Hair follicular keratinocyte (primary cell): ENCODE results near the gene GPR153. TPM values are rescaled to one million over a fixed set of nuclear protein-coding genes. Genes with fewer than 3 reads are reported as not detected.

Experiments used
- total RNA-seq: library from RNA; depleted of rRNA; stranded (reverse); fragments of >200 nt; gene quantifications from 2 replicates; pipeline ENCODE4 v1.2.3, GENCODE V29; 2015

GPR153 gene
- total RNA-seq = 21.8 and 29.6 TPM in 2 replicates

DNA sequence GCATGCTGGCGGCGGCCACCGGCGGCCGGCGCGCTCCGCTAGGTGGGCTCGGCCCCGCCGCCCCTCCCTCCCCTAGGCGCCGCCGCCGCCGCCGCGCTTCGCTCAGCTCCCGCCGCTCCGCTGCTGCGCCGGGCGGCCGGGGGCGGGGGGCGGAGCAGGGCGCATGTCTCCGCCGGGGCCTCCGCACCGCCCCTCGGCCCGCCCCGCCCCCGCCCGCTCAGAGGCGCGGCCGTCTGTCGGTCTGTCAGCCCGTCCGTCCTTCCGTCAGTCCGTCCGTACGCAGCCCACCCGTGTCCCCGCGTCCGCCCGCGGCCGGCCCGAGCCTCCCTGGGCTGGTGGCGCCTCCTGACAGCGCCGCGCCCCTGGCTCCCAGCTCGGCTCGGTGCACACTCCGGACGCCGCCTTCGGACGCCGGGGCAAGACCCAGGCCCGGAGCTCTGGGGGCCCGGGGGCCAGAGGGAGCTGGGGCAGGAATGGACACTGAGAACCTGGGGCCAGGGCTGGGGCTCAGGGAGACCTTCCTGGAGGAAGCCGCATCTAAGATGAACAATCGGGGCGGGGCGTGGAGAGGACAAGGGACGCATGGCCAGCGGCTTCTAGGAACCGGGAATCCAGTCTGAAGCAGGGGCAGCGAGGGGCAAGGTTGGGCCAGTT, at the start of gene GPR153:
TSS of gene GPR153 (minus strand) at position 138 of the 654 bp plus-strand sequence. CDS start 6,193 bp downstream, outside the sequence.

DNA sequence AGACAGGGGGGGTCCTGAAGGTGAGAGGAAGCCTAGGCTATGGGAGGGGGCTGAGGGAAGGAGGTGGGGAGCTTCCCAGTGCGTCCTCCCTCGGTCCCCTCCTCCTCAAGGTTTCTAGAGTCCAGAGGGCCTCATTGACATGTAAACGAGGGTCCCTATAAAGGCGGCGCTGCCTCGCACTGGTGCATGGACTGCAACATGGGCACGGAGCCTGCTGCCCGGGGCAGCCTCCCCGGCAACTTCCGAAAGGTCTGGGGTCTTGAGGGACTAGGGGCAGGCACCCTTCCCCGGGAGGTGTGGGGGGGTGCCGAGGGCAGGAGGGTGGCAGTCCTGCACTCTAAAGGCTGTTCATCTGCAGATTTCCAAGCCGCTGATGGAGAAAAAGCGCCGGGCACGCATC, 16.9 kb downstream of the GPR153 start, which contains the start of gene HES3:
TSS of gene HES3 (plus strand) at position 187 of the 400 bp plus-strand sequence. CDS start at position 374, 187 bp downstream.

DNA sequence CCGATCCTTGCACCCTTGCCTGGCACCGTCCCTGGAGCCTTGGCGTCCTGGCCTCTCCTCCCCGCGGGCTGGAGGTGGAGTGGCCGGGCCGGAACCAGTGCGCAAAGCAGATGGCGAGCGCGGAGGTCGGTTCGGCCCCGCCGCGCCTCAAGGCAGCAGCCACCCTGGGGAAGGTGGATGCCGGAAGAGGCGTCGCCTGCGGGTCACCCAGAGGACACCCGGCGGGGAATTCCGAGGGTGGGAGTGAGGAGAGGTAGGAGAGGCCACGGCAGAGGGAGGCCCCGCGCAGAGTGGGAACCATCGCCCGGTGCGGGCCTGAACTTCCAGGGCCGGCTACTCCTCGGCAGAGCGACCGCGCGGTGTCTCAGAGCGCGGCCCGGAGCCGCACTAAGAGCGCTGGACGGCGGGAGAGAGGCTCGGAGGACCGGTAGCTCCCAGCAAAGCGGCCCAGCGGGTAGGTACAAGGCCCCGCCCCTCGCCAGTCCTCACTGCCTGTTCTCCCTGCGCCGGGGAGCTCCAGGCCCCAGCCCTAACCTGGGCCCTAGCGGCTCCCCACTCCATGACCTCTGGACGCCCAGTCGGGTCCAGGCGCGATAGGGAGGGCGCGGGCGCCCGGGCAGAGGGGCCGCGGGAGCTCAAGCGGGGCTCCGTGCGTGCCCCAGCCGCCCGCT, 54.9 kb downstream of the GPR153 start, which contains the start of gene RNF207:
TSS of gene RNF207 (plus strand) at position 271 of the 671 bp plus-strand sequence. CDS start 417 bp downstream, outside the sequence.

DNA sequence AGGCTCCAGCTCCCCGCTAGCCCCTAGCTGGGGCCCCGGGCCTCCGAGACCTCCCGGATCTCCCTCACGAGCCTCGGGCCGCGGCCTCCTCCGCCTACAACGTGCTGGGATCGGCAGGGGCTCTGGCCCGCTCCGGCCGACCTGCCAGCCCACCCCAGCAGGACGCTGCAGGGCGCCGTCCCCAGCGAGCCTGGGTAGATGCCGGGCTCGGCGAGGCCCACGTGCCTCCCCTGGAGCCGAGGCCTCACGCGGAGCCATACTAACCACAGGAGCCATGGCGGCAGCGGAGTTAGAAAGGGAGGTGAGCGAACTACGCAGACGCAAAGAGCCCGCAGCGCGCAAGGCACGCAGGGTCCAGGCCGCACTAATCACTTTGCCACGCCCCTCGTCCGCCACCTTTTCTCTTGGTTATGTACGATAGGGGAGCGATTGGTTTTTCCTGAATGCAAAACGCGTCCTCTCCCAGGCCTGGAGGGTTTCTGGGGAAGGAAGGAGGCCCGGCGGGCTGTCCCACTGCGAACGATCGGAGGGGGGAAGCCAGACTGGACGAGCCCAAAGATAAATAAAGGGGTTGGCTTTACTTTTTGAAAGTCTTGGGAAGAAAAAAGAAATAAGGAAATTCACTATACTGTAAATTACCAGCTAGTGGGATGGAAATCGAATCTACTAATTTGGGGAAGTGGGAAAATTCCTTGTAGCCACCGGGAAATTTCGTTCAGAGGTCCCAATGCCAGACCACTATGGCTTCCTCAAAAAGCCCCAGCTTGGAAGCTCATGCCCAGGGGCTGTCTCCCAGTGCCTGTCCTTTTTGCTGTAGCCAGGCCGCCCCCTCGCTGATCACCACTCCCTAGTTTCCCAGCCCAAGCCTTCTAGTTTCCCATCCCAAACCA, 61.4 kb downstream of the GPR153 start, which contains the start of gene RPL22:
TSS of gene RPL22 (minus strand) at position 298 of the 890 bp plus-strand sequence. CDS start at position 276, 22 bp downstream.

Other genes with a start within 250 kb of the GPR153 start
- gene KCNAB2, start 215.2 kb downstream of the GPR153 start, total RNA-seq = 1.6 and 11.3 TPM in 2 replicates
- gene CHD5, start 80.8 kb downstream of the GPR153 start, total RNA-seq = 0.08 TPM in 1 of 2 replicates, not detected in the other
- 198 and 202 TPM in 2 replicates for gene RPL22, start 61.5 kb downstream of the GPR153 start, total RNA-seq
- 3.3 and 6.6 TPM in 2 replicates for gene RNF207, start 55.0 kb downstream of the GPR153 start, total RNA-seq
- gene ICMT, start 25.1 kb downstream of the GPR153 start, total RNA-seq = 62.0 and 77.8 TPM in 2 replicates
- not detected in 2 replicates for gene HES3, start 16.9 kb downstream of the GPR153 start, total RNA-seq
- 139 and 154 TPM in 2 replicates for gene ACOT7, start 132.7 kb upstream of the GPR153 start, total RNA-seq
- gene HES2, start 158.8 kb upstream of the GPR153 start, total RNA-seq = 42.2 and 55.4 TPM in 2 replicates
- gene ESPN, start 163.7 kb upstream of the GPR153 start, total RNA-seq = 0.84 and 4.3 TPM in 2 replicates
- 19.6 and 33.4 TPM in 2 replicates for gene TNFRSF25, start 205.1 kb upstream of the GPR153 start, total RNA-seq
- 28.8 and 57.3 TPM in 2 replicates for gene PLEKHG5, start 230.6 kb upstream of the GPR153 start, total RNA-seq